Spinal cord (tissue), 10 donors: Measurements from ENCODE around the gene DESI2. TPM values are rescaled to one million over a fixed set of nuclear protein-coding genes. Genes with fewer than 3 reads are reported as not detected.

Source experiments
- DNase-seq, 6 donors: peaks; one replicate each; pipeline versions ENCODE4 v3.0.0 to v3.0.0-alpha.2; 2013 to 2015; ENCODE audit warnings: low spot score in 6 of 6, low read depth in 4 of 6
- H3K27ac ChIP-seq: one replicate; pipeline ENCODE4 v1.5.1; 2013; ENCODE audit warnings: low read depth, low read length, control low read depth
- H3K27me3 ChIP-seq: one replicate; pipeline ENCODE4 v1.6.1; 2013; ENCODE audit warnings: low read length; ENCODE audit not compliant: control insufficient read depth, insufficient read depth
- H3K36me3 ChIP-seq: one replicate; pipeline ENCODE4 v1.6.1; 2013; ENCODE audit warnings: low read length; ENCODE audit not compliant: control insufficient read depth, insufficient read depth
- H3K4me1 ChIP-seq: one replicate; pipeline ENCODE4 v1.6.1; 2013; ENCODE audit warnings: low read length; ENCODE audit not compliant: control insufficient read depth, insufficient read depth
- H3K4me3 ChIP-seq: one replicate; pipeline ENCODE4 v1.5.1; 2013; ENCODE audit warnings: low read depth, low read length, control low read depth
- H3K9me3 ChIP-seq: one replicate; pipeline ENCODE4 v1.6.1; 2013; ENCODE audit warnings: low read length; ENCODE audit not compliant: control insufficient read depth, insufficient read depth
- WGBS: methylation state at CpG from one replicate; pipeline ENCODE4 v1.1.5; 2013; ENCODE audit warnings: missing lambda C conversion rate; ENCODE audit not compliant: insufficient coverage; 5-methylcytosine and 5-hydroxymethylcytosine counted together
- long read RNA-seq, 4 donors: transcript quantifications; one replicate each; lab custom pipeline, GENCODE V29; 2026
- polyA plus RNA-seq, 2 donors: library from polyadenylated mRNA; unstranded; fragments of 120-200 nt; gene quantifications; one replicate each; pipeline ENCODE4 v1.2.1, GENCODE V29; 2013; ENCODE audit not compliant: insufficient read length in 2 of 2
- total RNA-seq, 2 donors: library from RNA; depleted of rRNA in 1 of 2; stranded (reverse); fragments of 120-200 nt in 1 of 2; fragments of >200 nt in 1 of 2; gene quantifications; one replicate each; pipeline versions ENCODE4 v1.2.3 to v1.2.4, GENCODE V29; 2013 to 2014
- donor health status: healthy.

Gene DESI2
- 10 to 100 TPM; 47.1 to 51.8 TPM for total RNA-seq
- 10 to 100 TPM; 31.9 to 35.8 TPM for polyA plus RNA-seq
- long read RNA-seq, donor 1, full-length matches to known transcripts = 8 of 8 reads
- long read RNA-seq, donor 1, partial matches to known transcripts = 0 of 8 reads
- long read RNA-seq, donor 1, other reads (novel, unspliced or antisense) = 0 of 8 reads
- long read RNA-seq, donor 2, full-length matches to known transcripts = 8 of 8 reads
- long read RNA-seq, donor 2, partial matches to known transcripts = 0 of 8 reads
- long read RNA-seq, donor 2, other reads (novel, unspliced or antisense) = 0 of 8 reads
- long read RNA-seq, donor 3, full-length matches to known transcripts = 4 of 4 reads
- long read RNA-seq, donor 3, partial matches to known transcripts = 0 of 4 reads
- long read RNA-seq, donor 3, other reads (novel, unspliced or antisense) = 0 of 4 reads
- long read RNA-seq, donor 4, full-length matches to known transcripts = 21 of 21 reads
- long read RNA-seq, donor 4, partial matches to known transcripts = 0 of 21 reads
- long read RNA-seq, donor 4, other reads (novel, unspliced or antisense) = 0 of 21 reads

GRCh38 chr1:244652623-244653438, at the start of gene DESI2:
DESI2 (plus strand) TSS chr1:244653126; CDS start chr1:244653314, 188 bp downstream.
- peak within 1 kb of the TSS; percentile 87 for H3K27ac ChIP-seq
- H3K36me3 ChIP-seq = no peaks in the 10 kb centered on the region
- peak; percentile 95 to 100 (median 98) for DNase-seq
- WGBS = 0% methylated on average over 80 of the region's 81 CpGs
- no peaks in the 10 kb centered on the region for H3K4me1 ChIP-seq
- peak within 1 kb of the TSS; percentile 87 for H3K4me3 ChIP-seq
- no peaks in the 10 kb centered on the region for H3K27me3 ChIP-seq
- no peaks in the 10 kb centered on the region for H3K9me3 ChIP-seq

GRCh38 chr1:244603498-244603897, 49.4 kb upstream of the DESI2 start:
- DNase-seq = peak in 4 of 6 donors; percentile 13 to 80 (median 38)

GRCh38 chr1:244605835-244606370, 47.0 kb upstream of the DESI2 start:
- Histone ChIP-seq H3K4me3 (no peak overlapping the region), H3K4me1 (no peaks in the 10 kb centered on the region), H3K27ac (no peak overlapping the region), H3K27me3 (no peaks in the 10 kb centered on the region), H3K36me3 (no peaks in the 10 kb centered on the region), H3K9me3 (no peaks in the 10 kb centered on the region)
- no peak for DNase-seq
- WGBS = 72% methylated on average over 5 of the region's 6 CpGs

More at GRCh38 chr1:244603498-244603897, 49.4 kb upstream of the DESI2 start:
- H3K9me3 ChIP-seq = no peaks in the 10 kb centered on the region
- no peak overlapping the region for H3K27ac ChIP-seq
- H3K36me3 ChIP-seq = no peaks in the 10 kb centered on the region
- no peaks in the 10 kb centered on the region for H3K27me3 ChIP-seq
- no peak overlapping the region for H3K4me3 ChIP-seq
- no peaks in the 10 kb centered on the region for H3K4me1 ChIP-seq

GRCh38 chr1:244614113-244614836, 38.7 kb upstream of the DESI2 start:
- DNase-seq = no peak
- no peaks in the 10 kb centered on the region for H3K36me3 ChIP-seq
- no peaks in the 10 kb centered on the region for H3K27me3 ChIP-seq
- no peak overlapping the region for H3K4me3 ChIP-seq
- WGBS = 81% methylated on average over 8 of the region's 9 CpGs
- H3K9me3 ChIP-seq = no peaks in the 10 kb centered on the region
- no peak overlapping the region for H3K27ac ChIP-seq
- H3K4me1 ChIP-seq = no peaks in the 10 kb centered on the region

- Histone ChIP-seq H3K9me3 (no peaks in the 10 kb centered on the region), H3K27me3 (no peaks in the 10 kb centered on the region), H3K27ac (no peak overlapping the region), H3K4me1 (no peaks in the 10 kb centered on the region), H3K4me3 (no peak overlapping the region), H3K36me3 (no peaks in the 10 kb centered on the region)
- DNase-seq = no peak
- WGBS = 100% methylated on average over 1 of the region's 3 CpGs
Measured at GRCh38 chr1:244614879-244615278, 38.0 kb upstream of the DESI2 start.

- H3K4me3 ChIP-seq = no peak overlapping the region
- DNase-seq = peak in 1 of 6 donors; percentile 38
- no peaks in the 10 kb centered on the region for H3K27me3 ChIP-seq
- no peaks in the 10 kb centered on the region for H3K36me3 ChIP-seq
- H3K9me3 ChIP-seq = no peaks in the 10 kb centered on the region
- H3K4me1 ChIP-seq = no peaks in the 10 kb centered on the region
- WGBS = no CpG with 5 or more reads among the region's 6 CpGs
- H3K27ac ChIP-seq = no peak overlapping the region
Measured at GRCh38 chr1:244615301-244615700, 37.6 kb upstream of the DESI2 start.

- Histone ChIP-seq H3K4me1 (no peaks in the 10 kb centered on the region), H3K27ac (no peak overlapping the region), H3K4me3 (no peak overlapping the region), H3K36me3 (no peaks in the 10 kb centered on the region), H3K9me3 (no peaks in the 10 kb centered on the region), H3K27me3 (no peaks in the 10 kb centered on the region)
- no CpG with 5 or more reads among the region's 4 CpGs for WGBS
- no peak for DNase-seq
Measured at GRCh38 chr1:244626709-244627108, 26.2 kb upstream of the DESI2 start.

GRCh38 chr1:244628789-244629188, 24.1 kb upstream of the DESI2 start:
- no peak overlapping the region for H3K4me3 ChIP-seq
- H3K27me3 ChIP-seq = no peaks in the 10 kb centered on the region
- DNase-seq = no peak
- H3K9me3 ChIP-seq = no peaks in the 10 kb centered on the region
- no peak overlapping the region for H3K27ac ChIP-seq
- no peaks in the 10 kb centered on the region for H3K4me1 ChIP-seq
- no peaks in the 10 kb centered on the region for H3K36me3 ChIP-seq
- 92% methylated on average over 4 of the region's 5 CpGs for WGBS

- no peak overlapping the region for H3K27ac ChIP-seq
- H3K27me3 ChIP-seq = no peaks in the 10 kb centered on the region
- no peak for DNase-seq
- H3K9me3 ChIP-seq = no peaks in the 10 kb centered on the region
- H3K4me3 ChIP-seq = no peak overlapping the region
- H3K4me1 ChIP-seq = no peaks in the 10 kb centered on the region
- no peaks in the 10 kb centered on the region for H3K36me3 ChIP-seq
Measured at GRCh38 chr1:244633140-244633539, 19.8 kb upstream of the DESI2 start.
